GM12878 (cell line): ENCODE measurements around the gene DCAF17. TPM values are rescaled to one million over a fixed set of nuclear protein-coding genes. Genes with fewer than 3 reads are reported as not detected.

Experiments used
- ATAC-seq: fragments of 200-7000 bp; cut with Tn5 transposase; 3 replicates; pipeline ENCODE4 v1.9.1; 2020; ENCODE audit warnings: mild to moderate bottlenecking, moderate library complexity
- BruUV-seq: library from RNA; stranded (reverse); fragments of 400-500 nt; replicated peaks from 2 replicates; lab custom pipeline; 2021; lab: Mats Ljungman, UMichigan
- CTCF ChIA-PET: fragments of 300-600 bp; sonication (Branson Sonifier 250); formaldehyde crosslinking; extraction: SDS; loops from one replicate; lab custom pipeline; 2021; ENCODE audit warnings: inconsistent platforms; lab: Yijun Ruan, JAX
- POLR2A ChIA-PET: fragments of 350-600 bp; formaldehyde crosslinking; extraction: SDS; loops from one replicate; lab custom pipeline; 2021; ENCODE audit warnings: inconsistent platforms; lab: Charles Lee
- RAD21 ChIA-PET: fragments of 300-600 bp; sonication (Branson Sonifier 250); formaldehyde crosslinking; loops from one replicate; lab custom pipeline; 2023; ENCODE audit warnings: antibody characterized with exemption; ENCODE audit not compliant: unreplicated experiment; lab: Charles Lee
- SMC1A ChIA-PET: fragments of 300-600 bp; sonication (Branson Sonifier 250); formaldehyde crosslinking; loops from one replicate; lab custom pipeline; 2023; ENCODE audit not compliant: unreplicated experiment, uncharacterized antibody; lab: Charles Lee
- DNase-seq: peaks from one replicate; pipeline ENCODE4 v3.0.0-alpha.2; 2011; ENCODE audit warnings: low read depth, low spot score
- FAIRE-seq: peaks from 3 replicates; lab custom pipeline; 2011; peaks lifted over from hg19 to GRCh38; lab: Jason Lieb, UNC
- H2AFZ ChIP-seq: 2 replicates; pipeline ENCODE4 v1.6.0; 2011; ENCODE audit warnings: low read depth, low read length, control low read depth; ENCODE audit not compliant: control insufficient read depth
- H3K27ac ChIP-seq: 2 replicates; pipeline ENCODE4 v1.5.1; 2011; ENCODE audit warnings: control low read depth; ENCODE audit not compliant: control insufficient read depth, insufficient read depth
- H3K27me3 ChIP-seq, 2 experiments: replicated peaks in 1 of 2; 2 replicates each; pipeline versions ENCODE4 v1.6.0 to v1.6.1; 2011; ENCODE audit warnings: low read length in 1 of 2; ENCODE audit not compliant: control insufficient read depth in 2 of 2, insufficient read depth in 2 of 2
- H3K36me3 ChIP-seq, 2 experiments: 2 replicates each; pipeline ENCODE4 v1.5.1; 2011; ENCODE audit warnings: low read length in 1 of 2; ENCODE audit not compliant: control insufficient read depth in 2 of 2, insufficient read depth in 2 of 2
- H3K4me1 ChIP-seq: 2 replicates; pipeline ENCODE4 v1.6.1; 2011; ENCODE audit warnings: mild to moderate bottlenecking, low read length, moderate library complexity, mixed read lengths; ENCODE audit not compliant: control insufficient read depth, insufficient read depth
- H3K4me2 ChIP-seq: 2 replicates; pipeline ENCODE4 v1.6.0; 2011; ENCODE audit warnings: control low read depth; ENCODE audit not compliant: control insufficient read depth, insufficient read depth
- H3K4me3 ChIP-seq: fragments of 200-600 bp; sonication (generic); 2 replicates; pipeline ENCODE4 v1.5.1; 2016
- H3K79me2 ChIP-seq: 2 replicates; pipeline ENCODE4 v1.6.0; 2011; ENCODE audit warnings: low read length; ENCODE audit not compliant: control insufficient read depth, insufficient read depth
- H3K9ac ChIP-seq: 2 replicates; pipeline ENCODE4 v1.8.0; 2011; ENCODE audit warnings: low read length, control low read depth, mixed read lengths; ENCODE audit not compliant: control insufficient read depth, insufficient read depth
- H3K9me3 ChIP-seq: replicated peaks from 3 replicates; pipeline ENCODE4 v1.5.1; 2011; ENCODE audit warnings: mild to moderate bottlenecking, low read length; ENCODE audit not compliant: control insufficient read depth, insufficient read depth
- H4K20me1 ChIP-seq: 2 replicates; pipeline ENCODE4 v1.6.0; 2011; ENCODE audit not compliant: control insufficient read depth, insufficient read depth
- CBX3 ChIP-seq: fragments of 200-600 bp; sonication (generic); IDR thresholded peaks from 2 replicates; pipeline ENCODE4 v1.6.1; 2016; ENCODE audit warnings: low read depth, borderline replicate concordance
- CHD2 ChIP-seq: IDR thresholded peaks from 2 replicates; pipeline ENCODE4 v1.6.1; 2011; ENCODE audit warnings: low read depth, low read length, improper control_type of control experiment, borderline replicate concordance
- EGR1 ChIP-seq, 2 experiments: IDR thresholded peaks; 1 replicate in 1 of 2; 2 replicates in 1 of 2; pipeline ENCODE4 v1.6.1; 2011 to 2012; ENCODE audit warnings: low read depth in 2 of 2, low read length in 2 of 2, borderline replicate concordance in 1 of 2, mild to moderate bottlenecking in 1 of 2, moderate library complexity in 1 of 2
- IKZF2 ChIP-seq, 2 experiments: fragments of 450-650 bp; IDR thresholded peaks; 2 replicates each; pipeline ENCODE4 v1.6.1; 2017; ENCODE audit warnings: mild to moderate bottlenecking in 2 of 2, moderate library complexity in 2 of 2
- KDM1A ChIP-seq: fragments of 200-600 bp; sonication (generic); IDR thresholded peaks from 2 replicates; pipeline ENCODE4 v1.6.1; 2016; ENCODE audit warnings: borderline replicate concordance
- NR2C1 ChIP-seq: fragments of 450-650 bp; IDR thresholded peaks from 2 replicates; pipeline ENCODE4 v1.6.1; 2017; ENCODE audit warnings: antibody characterized with exemption, mild to moderate bottlenecking, moderate library complexity
- PRDM15 ChIP-seq: fragments of 450-650 bp; formaldehyde crosslinking; IDR thresholded peaks from 2 replicates; pipeline ENCODE4 v1.4.0; 2020; ENCODE audit warnings: mild to moderate bottlenecking, moderate library complexity
- SPI1 ChIP-seq: IDR thresholded peaks from 2 replicates; pipeline ENCODE4 v1.6.1; 2011; ENCODE audit warnings: low read depth, mild to moderate bottlenecking, low read length, moderate library complexity, borderline replicate concordance; ENCODE audit not compliant: insufficient read depth
- SREBF1 ChIP-seq: IDR thresholded peaks from 2 replicates; pipeline ENCODE4 v1.6.1; 2012; ENCODE audit warnings: mild to moderate bottlenecking, low read length
- SUZ12 ChIP-seq: fragments of 200-600 bp; sonication (generic); IDR thresholded peaks from one replicate; pipeline ENCODE4 v1.6.1; 2018; ENCODE audit warnings: antibody characterized with exemption, mild to moderate bottlenecking; ENCODE audit not compliant: unreplicated experiment
- TCF12 ChIP-seq: IDR thresholded peaks from 2 replicates; pipeline ENCODE4 v1.6.1; 2011; ENCODE audit warnings: low read depth, mild to moderate bottlenecking, low read length
- USF1 ChIP-seq: IDR thresholded peaks from 2 replicates; pipeline ENCODE4 v1.6.1; 2011; ENCODE audit warnings: borderline replicate concordance, low read depth, mild to moderate bottlenecking, moderate library complexity, mixed read lengths, low read length; ENCODE audit not compliant: insufficient read depth; ENCODE audit errors: extremely low read length
- YY1 ChIP-seq: IDR thresholded peaks from 2 replicates; pipeline ENCODE4 v1.6.1; 2011; ENCODE audit warnings: low read depth, mild to moderate bottlenecking, low read length
- ZNF217 ChIP-seq: fragments of 450-650 bp; IDR thresholded peaks from 2 replicates; pipeline ENCODE4 v1.6.1; 2017; ENCODE audit warnings: antibody characterized with exemption, mild to moderate bottlenecking
- ZSCAN29 ChIP-seq: fragments of 450-650 bp; IDR thresholded peaks from 2 replicates; pipeline ENCODE4 v1.6.1; 2017; ENCODE audit warnings: mild to moderate bottlenecking, moderate library complexity
- WGBS: methylation state at CpG from one replicate; pipeline ENCODE4 v1.1.6; 2016; ENCODE audit warnings: low lambda C conversion rate; ENCODE audit not compliant: insufficient replicate concordance, insufficient coverage; ENCODE audit errors: missing lambda C conversion rate; 5-methylcytosine and 5-hydroxymethylcytosine counted together
- in situ Hi-C: fragments of 300-500 bp; cut with MboI; formaldehyde crosslinking; loops from 9 replicates; pipeline ENCODE4 v1.14.3; 2018; ENCODE audit warnings: mixed read lengths
- intact Hi-C: fragments of 100-400 bp; cut with micrococcal nuclease; formaldehyde crosslinking; loops from one replicate; pipeline ENCODE4 v1.14.2; 2022; ENCODE audit not compliant: unreplicated experiment
- polyA plus RNA-seq, 11 experiments: library from polyadenylated mRNA; depleted of rRNA in 4 of 11; unstranded in 6 of 11; stranded (reverse) in 5 of 11; fragments of >200 nt; fragmentation: Nextera tagmentation in 4 of 11; fragmentation: Illumina TruSeq in 1 of 11; extraction: Ambion mirVana in 4 of 11; extraction: Trizol in 1 of 11; gene quantifications; 1 replicate in 1 of 11; 2 replicates in 10 of 11; pipeline versions ENCODE4 v1.2.1 to v1.2.3, GENCODE V29; 2011 to 2016; ENCODE audit warnings: inconsistent platforms in 2 of 11, missing spikeins in 2 of 11, low read depth in 1 of 11
- total RNA-seq, 4 experiments: library from RNA; depleted of rRNA in 3 of 4; stranded (reverse); fragments of >200 nt in 3 of 4; fragmentation: Illumina TruSeq in 1 of 4; extraction: Trizol in 1 of 4; gene quantifications; 2 replicates each; pipeline versions ENCODE4 v1.2.1 to v1.2.3, GENCODE V29; 2013 to 2021

The DCAF17 gene
- total and polyA plus RNA-seq, 10 of the 15 experiments (the other 5 are each of a cell fraction or from before 2014, with no cell fraction given): 5.2 to 32.9 (median 23.4) TPM

GRCh38 chr2:171405546-171405945 is 28.5 kb upstream of the DCAF17 start (continued):
- no peak for TF ChIP-seq PRDM15 (CRISPR knock-in tag)
- no peak for TF ChIP-seq YY1
- no peak for TF ChIP-seq EGR1 (IDR thresholded peaks at IDR 0.05; ENCODE audit: borderline replicate concordance in 1 of 2, low read depth in 2 of 2, low read length in 2 of 2)

- Histone ChIP-seq H3K27me3 (no peaks in the 10 kb centered on the region), H4K20me1 (no peaks in the 10 kb centered on the region), H3K4me2 (peak overlapping the region; percentile 86), H3K79me2 (peaks cover 72% of the 10 kb centered on the region), H3K4me3 (no peak overlapping the region), H3K9ac (no peak overlapping the region; the same call in 1 of the 2 replicates), H3K9me3 (peaks cover 25% of the 10 kb centered on the region), H3K27ac (peak overlapping the region; percentile 93), H3K4me1 (peaks cover 55% of the 10 kb centered on the region), H2AFZ (no peak overlapping the region; the same call in 1 of the 2 replicates), H3K36me3 (peaks cover 0 to 3% of the 10 kb centered on the region in 2 experiments; a peak in 3 of 4 replicates)
- intact Hi-C loops (loop anchor here (2.0 kb wide), 2 partner anchors 15 to 87 kb away; no protein-coding TSS in a partner anchor), in situ Hi-C loops (no loop called here)
- no TSS peak for BruUV-seq
- ChIA-PET CTCF (interaction anchor here (0.8 to 6.3 kb wide), 12 partner anchors 10 to 319 kb away, joined by 3 to 29 read pairs (median 6); no protein-coding TSS in a partner anchor), POLR2A (interaction anchor here (0.8 to 7.0 kb wide), 9 partner anchors 9 to 84 kb away, joined by 3 to 168 read pairs (median 5); no protein-coding TSS in a partner anchor), SMC1A (interaction anchor here (0.7 to 8.3 kb wide), 14 partner anchors 10 to 356 kb away, joined by 3 to 273 read pairs (median 10); no protein-coding TSS in a partner anchor), RAD21 (interaction anchor here (0.9 to 7.0 kb wide), 8 partner anchors 11 to 82 kb away, joined by 3 to 208 read pairs (median 14); no protein-coding TSS in a partner anchor)
- FAIRE-seq: no peak
- no peak for DNase-seq
- ATAC-seq: peak; percentile 70
- WGBS: 33% methylated on average over 1 of the region's 1 CpG
- TF ChIP-seq CHD2 (no peak), ZSCAN29 (no peak), SPI1 (no peak), ZNF217 (peak; percentile 73; the same call in 1 of the 2 replicates), SREBF1 (no peak), KDM1A (no peak), IKZF2 (IDR thresholded peaks at IDR 0.05) (peak in 1 of 2 experiments; percentile 22; a peak in 2 of 4 replicates), NR2C1 (no peak), SUZ12 (no peak), TCF12 (0 out of 2 replicates have a peak, but pooled peaks have one; percentile 38), CBX3 (no peak), USF1 (peak; percentile 57)
Observed at GRCh38 chr2:171406044-171406443, 28.0 kb upstream of the DCAF17 start.
